AG09309 (cell line): Measurements from ENCODE around the gene SLC22A14.

ENCODE experiments used
- DNase-seq: peaks from one replicate; pipeline ENCODE4 v3.0.0-alpha.2; 2010; ENCODE audit warnings: low read depth
- H3K4me3 ChIP-seq: 2 replicates; pipeline ENCODE4 v1.5.1; 2011; ENCODE audit warnings: mild to moderate bottlenecking, low read depth, low read length, moderate library complexity; ENCODE audit not compliant: control insufficient read depth
- TF ChIP-seq, protein P1 (sequence below): IDR thresholded peaks from 2 replicates; pipeline ENCODE4 v1.5.1; 2011; ENCODE audit warnings: mild to moderate bottlenecking, low read depth, low read length, inconsistent platforms; ENCODE audit not compliant: insufficient read depth, control insufficient read depth; ENCODE audit errors: missing control alignments

The SLC22A14 gene

DNA sequence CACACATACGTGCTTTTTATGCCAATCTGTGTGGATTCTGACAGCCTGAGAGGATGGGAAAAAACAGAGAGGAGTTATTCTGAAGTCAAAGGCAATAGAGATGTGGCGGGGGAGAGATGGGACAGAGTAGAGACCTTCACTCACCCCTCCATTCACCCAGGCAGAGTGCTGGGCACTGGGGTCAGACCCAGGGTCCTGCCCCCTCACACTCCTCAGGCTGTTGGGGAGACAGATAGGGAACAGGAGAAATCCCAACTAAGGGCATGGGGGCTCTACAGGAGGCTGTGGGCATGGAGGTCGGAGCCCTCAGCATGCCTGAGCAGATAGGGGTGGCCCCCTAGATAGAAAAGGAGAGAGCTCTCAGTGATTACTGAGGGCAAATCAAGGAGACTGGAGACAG lies 30.3 kb downstream of the SLC22A14 start:
- H3K4me3 ChIP-seq, result no peak overlapping the region
- no peak for DNase-seq
- TF ChIP-seq, protein P1, sequence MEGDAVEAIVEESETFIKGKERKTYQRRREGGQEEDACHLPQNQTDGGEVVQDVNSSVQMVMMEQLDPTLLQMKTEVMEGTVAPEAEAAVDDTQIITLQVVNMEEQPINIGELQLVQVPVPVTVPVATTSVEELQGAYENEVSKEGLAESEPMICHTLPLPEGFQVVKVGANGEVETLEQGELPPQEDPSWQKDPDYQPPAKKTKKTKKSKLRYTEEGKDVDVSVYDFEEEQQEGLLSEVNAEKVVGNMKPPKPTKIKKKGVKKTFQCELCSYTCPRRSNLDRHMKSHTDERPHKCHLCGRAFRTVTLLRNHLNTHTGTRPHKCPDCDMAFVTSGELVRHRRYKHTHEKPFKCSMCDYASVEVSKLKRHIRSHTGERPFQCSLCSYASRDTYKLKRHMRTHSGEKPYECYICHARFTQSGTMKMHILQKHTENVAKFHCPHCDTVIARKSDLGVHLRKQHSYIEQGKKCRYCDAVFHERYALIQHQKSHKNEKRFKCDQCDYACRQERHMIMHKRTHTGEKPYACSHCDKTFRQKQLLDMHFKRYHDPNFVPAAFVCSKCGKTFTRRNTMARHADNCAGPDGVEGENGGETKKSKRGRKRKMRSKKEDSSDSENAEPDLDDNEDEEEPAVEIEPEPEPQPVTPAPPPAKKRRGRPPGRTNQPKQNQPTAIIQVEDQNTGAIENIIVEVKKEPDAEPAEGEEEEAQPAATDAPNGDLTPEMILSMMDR, result no peak

DNA sequence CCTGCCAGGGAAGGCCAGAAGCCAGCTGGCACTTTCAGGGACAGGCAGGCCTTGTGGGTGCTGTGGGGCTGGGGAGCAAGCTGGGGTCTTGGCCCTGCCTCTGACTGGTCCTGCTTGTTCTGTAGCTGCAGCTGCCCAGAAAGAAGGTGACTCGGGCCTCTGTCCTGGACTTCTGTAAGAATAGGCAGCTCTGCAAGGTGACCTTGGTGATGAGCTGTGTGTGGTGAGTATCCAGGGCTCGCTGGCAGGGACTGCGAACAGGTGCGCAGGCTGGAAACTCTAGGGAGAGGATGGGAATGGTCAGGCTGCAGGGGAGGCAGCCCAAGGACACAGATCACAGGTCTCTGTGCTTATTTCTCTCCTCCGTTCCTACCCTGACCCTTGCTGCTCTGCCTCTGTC lies 31.2 kb downstream of the SLC22A14 start:
- DNase-seq, result no peak
- TF ChIP-seq, protein P1, result no peak
- no peak overlapping the region for H3K4me3 ChIP-seq

DNA sequence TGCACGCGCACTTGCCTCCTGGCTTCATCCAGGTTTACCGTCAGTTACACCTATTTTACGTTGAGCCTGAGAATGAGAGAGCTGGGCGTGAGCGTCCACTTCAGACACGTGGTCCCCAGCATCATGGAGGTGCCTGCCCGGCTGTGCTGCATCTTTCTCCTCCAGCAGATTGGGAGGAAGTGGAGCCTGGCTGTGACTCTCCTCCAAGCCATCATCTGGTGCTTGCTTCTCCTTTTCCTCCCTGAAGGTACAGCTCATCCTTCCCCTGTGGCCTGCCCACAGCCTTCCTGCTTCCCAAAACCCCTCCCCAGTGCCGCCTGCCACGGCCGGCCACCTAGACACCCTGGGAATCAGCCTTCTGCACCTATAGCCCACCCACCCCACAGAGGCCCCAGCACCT lies 31.6 kb downstream of the SLC22A14 start:
- H3K4me3 ChIP-seq, result no peak overlapping the region
- DNase-seq, result no peak
- TF ChIP-seq, protein P1, result no peak

DNA sequence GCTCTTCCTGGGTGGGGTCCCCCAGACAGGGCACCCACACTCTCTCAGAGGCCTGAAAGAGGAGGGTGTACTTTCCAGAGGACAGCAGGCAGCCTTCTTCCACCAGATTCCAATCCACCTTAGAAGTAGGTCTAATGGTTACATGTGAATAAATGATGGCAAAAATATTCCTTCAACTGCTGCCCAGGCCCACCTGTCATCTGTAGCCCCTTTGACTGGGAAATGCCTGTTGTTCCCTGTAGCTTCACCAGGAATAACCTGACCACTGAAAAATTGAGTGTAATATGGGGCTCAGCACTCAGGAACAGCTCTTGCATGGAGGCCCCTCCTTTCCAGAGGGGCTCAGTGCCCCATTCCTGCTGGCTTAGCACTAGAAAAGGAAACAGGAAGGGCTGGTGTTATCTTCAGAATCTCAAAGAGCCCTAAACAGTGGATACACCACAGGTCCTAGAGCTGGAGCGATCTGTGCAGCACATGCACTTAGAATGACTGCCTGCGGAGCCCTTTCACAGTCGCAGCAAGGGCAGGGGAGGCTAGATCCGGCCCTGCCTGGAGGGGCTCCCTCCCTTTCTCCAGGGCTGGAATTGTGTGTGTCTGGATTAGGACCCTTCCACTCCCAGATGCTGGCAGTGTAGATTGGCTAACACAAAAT lies 32.1 kb downstream of the SLC22A14 start:
- H3K4me3 ChIP-seq, result no peak overlapping the region
- no peak for DNase-seq
- TF ChIP-seq, protein P1, result no peak

DNA sequence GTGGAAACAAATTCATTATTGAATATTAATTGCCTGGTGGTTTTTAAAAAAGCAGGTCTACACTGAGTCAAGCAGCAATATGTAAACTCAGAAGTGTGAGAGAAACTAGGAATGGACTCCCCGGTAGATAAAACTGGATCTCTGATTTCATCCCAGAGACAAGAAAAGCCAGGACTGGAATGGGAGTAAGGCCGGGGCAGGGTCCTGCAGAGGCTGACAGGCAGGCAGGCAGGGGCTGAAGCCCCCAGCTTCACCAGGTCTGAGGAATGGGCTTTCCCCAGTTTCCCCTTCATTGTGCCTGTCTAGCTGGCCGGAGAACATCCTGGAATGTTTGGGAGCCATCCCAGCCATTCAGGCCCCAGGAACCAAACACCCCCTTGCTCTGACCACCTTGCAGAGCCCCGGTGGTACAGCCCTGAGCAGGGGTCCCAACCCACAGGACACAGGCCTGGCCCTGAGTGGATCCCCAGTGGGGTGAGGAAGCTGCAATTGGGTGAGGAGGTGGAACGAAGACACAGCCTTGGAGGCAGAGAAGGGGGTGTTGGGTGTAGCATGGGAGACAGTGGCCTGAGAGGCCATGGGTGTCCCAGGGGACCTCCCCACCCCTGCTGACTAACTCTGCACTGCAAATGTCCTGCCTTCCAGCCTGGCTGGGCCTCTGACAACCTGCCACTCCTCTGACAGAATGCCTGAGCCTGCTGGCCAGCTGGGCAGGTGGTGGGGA lies 32.8 kb downstream of the SLC22A14 start:
- TF ChIP-seq, protein P1, result no peak
- no peak overlapping the region for H3K4me3 ChIP-seq
- no peak for DNase-seq

DNA sequence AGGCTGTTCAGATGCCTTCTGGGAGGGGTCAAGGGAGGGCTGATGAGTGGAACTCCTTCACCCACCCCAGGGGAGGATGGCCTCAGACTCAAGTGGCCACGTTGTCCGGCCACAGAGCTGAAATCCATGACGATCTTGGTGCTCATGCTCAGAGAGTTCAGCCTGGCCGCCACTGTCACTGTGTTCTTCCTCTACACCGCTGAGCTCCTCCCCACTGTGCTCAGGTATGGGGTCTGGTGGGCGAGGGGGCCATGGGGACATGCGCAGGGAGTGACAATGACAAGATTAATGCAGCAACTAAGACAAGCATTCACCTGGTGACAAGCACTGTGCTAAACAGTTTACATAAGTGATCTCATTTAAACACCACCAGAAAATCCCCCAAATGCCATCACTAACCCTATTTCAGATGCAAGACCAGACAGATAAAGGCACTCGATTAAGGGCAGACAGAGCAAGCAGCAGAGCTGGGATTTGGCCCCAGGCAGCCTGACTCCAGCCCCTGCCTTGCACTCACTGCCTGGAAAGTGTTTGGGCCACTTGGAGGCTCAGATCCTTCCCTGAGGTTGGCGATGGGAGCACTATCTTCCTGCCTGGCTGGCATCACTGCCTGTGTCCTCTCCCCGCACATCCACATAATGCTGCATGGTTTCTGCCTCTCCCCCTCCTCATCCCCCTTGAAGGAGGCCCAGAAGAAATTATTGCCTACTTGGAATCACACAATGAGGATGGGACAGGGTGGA lies 33.6 kb downstream of the SLC22A14 start:
- TF ChIP-seq, protein P1, result no peak
- H3K4me3 ChIP-seq, result no peak overlapping the region
- no peak for DNase-seq
